HepG2 (cell line): ENCODE data around the gene LEAP2. TPM values are rescaled to one million over a fixed set of nuclear protein-coding genes. Genes with fewer than 3 reads are reported as not detected.

Experiments
- ATAC-seq: fragments of 200-7000 bp; cut with Tn5 transposase; 3 replicates; pipeline ENCODE4 v1.9.1; 2020; ENCODE audit warnings: mild to moderate bottlenecking, moderate library complexity
- BruUV-seq: library from RNA; stranded (reverse); fragments of 400-500 nt; replicated peaks from 2 replicates; lab custom pipeline; 2021; lab: Mats Ljungman, UMichigan
- CTCF ChIA-PET: fragments of 300-600 bp; formaldehyde crosslinking; extraction: SDS; loops from one replicate; lab custom pipeline; 2021; ENCODE audit warnings: low total read pairs, inconsistent platforms, low intra/inter-chr PET ratio; lab: Yijun Ruan, JAX
- POLR2A ChIA-PET: fragments of 350-600 bp; sonication (Branson Sonifier 250); formaldehyde crosslinking; loops from one replicate; lab custom pipeline; 2020; ENCODE audit warnings: antibody characterized with exemption, inconsistent platforms; lab: Yijun Ruan, JAX
- DNase-seq: peaks from one replicate; pipeline ENCODE4 v3.0.0-alpha.2; 2015; ENCODE audit warnings: low spot score
- FAIRE-seq: peaks from 3 replicates; lab custom pipeline; 2011; peaks lifted over from hg19 to GRCh38; lab: Jason Lieb, UNC
- H2AFZ ChIP-seq: one replicate; pipeline ENCODE4 v1.6.1; 2011; ENCODE audit warnings: low read length, inconsistent platforms
- H3K27ac ChIP-seq: fragments of 300-600 bp; 3 replicates; pipeline ENCODE4 v1.8.0; 2011; ENCODE audit warnings: mixed run types, mild to moderate bottlenecking, mixed read lengths, low read length, inconsistent platforms; ENCODE audit not compliant: insufficient read depth; ENCODE audit errors: extremely low read length
- H3K27me3 ChIP-seq, 2 experiments: fragments of 200-600 bp in 1 of 2; 2 replicates in 1 of 2; 3 replicates in 1 of 2; pipeline versions ENCODE4 v1.6.0 to v1.8.0; 2011; ENCODE audit warnings: low read length in 2 of 2, mild to moderate bottlenecking in 2 of 2, moderate library complexity in 2 of 2, inconsistent platforms in 1 of 2; ENCODE audit not compliant: insufficient read depth in 2 of 2, control insufficient read depth in 1 of 2
- H3K36me3 ChIP-seq, 2 experiments: fragments of 200-600 bp in 1 of 2; replicated peaks in 1 of 2; 2 replicates in 1 of 2; 3 replicates in 1 of 2; pipeline versions ENCODE4 v1.5.1 to v1.8.0; 2011; ENCODE audit warnings: low read length in 2 of 2, inconsistent platforms in 1 of 2; ENCODE audit not compliant: insufficient read depth in 2 of 2, control insufficient read depth in 1 of 2
- H3K4me1 ChIP-seq: 2 replicates; pipeline ENCODE4 v1.5.1; 2012; ENCODE audit warnings: low read length, inconsistent platforms; ENCODE audit not compliant: insufficient read depth
- H3K4me2 ChIP-seq: 2 replicates; pipeline ENCODE4 v1.6.0; 2011; ENCODE audit warnings: low read depth, low read length, inconsistent platforms
- H3K4me3 ChIP-seq, 3 experiments: fragments of 200-600 bp in 1 of 3; sonication (generic), shearing (Covaris generic) in 1 of 3; replicated peaks in 1 of 3; 2 replicates each; pipeline ENCODE4 v1.5.1; 2011 to 2016; ENCODE audit warnings: low read length in 3 of 3, inconsistent platforms in 2 of 3, low read depth in 2 of 3, mild to moderate bottlenecking in 2 of 3, control low read depth in 1 of 3, mixed read lengths in 1 of 3; ENCODE audit not compliant: insufficient read depth in 1 of 3
- H3K79me2 ChIP-seq: one replicate; pipeline ENCODE4 v1.6.1; 2011; ENCODE audit warnings: low read length, inconsistent platforms; ENCODE audit not compliant: insufficient read depth
- H3K9ac ChIP-seq: 2 replicates; pipeline ENCODE4 v1.6.0; 2011; ENCODE audit warnings: mild to moderate bottlenecking, low read depth, low read length, inconsistent platforms; ENCODE audit not compliant: insufficient read depth
- H3K9me3 ChIP-seq: 2 replicates; pipeline ENCODE4 v1.5.1; 2012; ENCODE audit warnings: mild to moderate bottlenecking, low read length
- H4K20me1 ChIP-seq: 2 replicates; pipeline ENCODE4 v1.6.0; 2011; ENCODE audit warnings: inconsistent platforms, mild to moderate bottlenecking, low read length, moderate library complexity; ENCODE audit not compliant: insufficient read depth
- ATF7-NPFF ChIP-seq: sonication (generic); formaldehyde crosslinking; IDR thresholded peaks from 2 replicates; pipeline ENCODE4 v1.8.1; 2023; ENCODE audit warnings: mild to moderate bottlenecking, low read depth, missing genetic modification reagents, moderate library complexity
- GMEB1 ChIP-seq: sonication (generic); formaldehyde crosslinking; IDR thresholded peaks from 2 replicates; pipeline ENCODE4 v1.5.1; 2020; ENCODE audit warnings: missing genetic modification reagents, mild to moderate bottlenecking, borderline replicate concordance
- ISX ChIP-seq: sonication (generic); formaldehyde crosslinking; conservative IDR thresholded peaks from 2 replicates; pipeline ENCODE4 v1.5.0; 2020; ENCODE audit warnings: missing genetic modification reagents
- MEF2D ChIP-seq: sonication (generic); formaldehyde crosslinking; IDR thresholded peaks from 2 replicates; pipeline ENCODE4 v1.5.1; 2020; ENCODE audit warnings: mild to moderate bottlenecking, missing genetic modification reagents
- PREB ChIP-seq: sonication (generic); formaldehyde crosslinking; IDR thresholded peaks from 2 replicates; pipeline ENCODE4 v1.4.0; 2020; ENCODE audit warnings: missing genetic modification reagents
- STAT6 ChIP-seq: sonication (generic); formaldehyde crosslinking; IDR thresholded peaks from 2 replicates; pipeline ENCODE4 v1.4.0; 2020; ENCODE audit warnings: missing genetic modification reagents, mild to moderate bottlenecking, borderline replicate concordance
- USF2 ChIP-seq, 2 experiments: sonication (generic) in 1 of 2; formaldehyde crosslinking in 1 of 2; IDR thresholded peaks; 2 replicates each; pipeline versions ENCODE4 v1.5.1 to v1.6.1; 2011 to 2020; ENCODE audit warnings: borderline replicate concordance in 1 of 2, low read depth in 1 of 2, low read length in 1 of 2, mild to moderate bottlenecking in 1 of 2, missing genetic modification reagents in 1 of 2, moderate library complexity in 1 of 2
- ZFP62 ChIP-seq: sonication (generic); formaldehyde crosslinking; IDR thresholded peaks from 2 replicates; pipeline ENCODE4 v1.4.0; 2020; ENCODE audit warnings: missing genetic modification reagents
- ZNF543 ChIP-seq: sonication (generic); formaldehyde crosslinking; IDR thresholded peaks from 2 replicates; pipeline ENCODE4 v1.4.0; 2020; ENCODE audit warnings: mild to moderate bottlenecking, missing genetic modification reagents
- ZNF644 ChIP-seq: IDR thresholded peaks from 2 replicates; pipeline ENCODE4 v1.6.1; 2016; ENCODE audit warnings: low read depth
- ZNF746 ChIP-seq: sonication (generic); formaldehyde crosslinking; IDR thresholded peaks from 2 replicates; pipeline ENCODE4 v1.8.0; 2022; ENCODE audit warnings: mild to moderate bottlenecking, missing genetic modification reagents
- WGBS: methylation state at CpG from one replicate; pipeline ENCODE4 v1.1.6; 2017; ENCODE audit warnings: low lambda C conversion rate; 5-methylcytosine and 5-hydroxymethylcytosine counted together
- in situ Hi-C: cut with HindIII; loops from 2 replicates; pipeline ENCODE4 v1.10.0; 2017; ENCODE audit warnings: low pct_unique_long_range_greater_than_20kb; ENCODE audit not compliant: extremely low pct_ligation_motif_present
- intact Hi-C: fragments of 100-400 bp; cut with micrococcal nuclease; formaldehyde crosslinking; loops from one replicate; pipeline ENCODE4 v1.10.0; 2022; ENCODE audit not compliant: unreplicated experiment
- polyA plus RNA-seq, 8 experiments: library from polyadenylated mRNA; depleted of rRNA in 3 of 8; stranded (reverse) in 7 of 8; unstranded in 1 of 8; fragments of >200 nt; fragmentation: Illumina TruSeq in 4 of 8; extraction: Trizol in 4 of 8; gene quantifications; 2 replicates each; pipeline versions ENCODE4 v1.2.1 to v1.2.3, GENCODE V29; 2011 to 2016; ENCODE audit warnings: low read depth in 4 of 8, missing spikeins in 1 of 8, mixed read lengths in 1 of 8; ENCODE audit not compliant: insufficient read depth in 1 of 8
- total RNA-seq, 5 experiments: library from RNA; depleted of rRNA; stranded (reverse); fragments of >200 nt; fragmentation: Illumina TruSeq; extraction: Trizol; gene quantifications; 2 replicates each; pipeline ENCODE4 v1.2.3, GENCODE V29; 2016; ENCODE audit warnings: low read depth in 1 of 5

Gene LEAP2
- total and polyA plus RNA-seq, 2 of the 13 experiments (the other 11 are each of a cell fraction or from before 2014, with no cell fraction given), result 23.9 to 51.9 TPM

GRCh38 chr5:132839426-132840301, 33.8 kb upstream of the LEAP2 start (continued):
- 0 out of 2 replicates have a peak, but pooled peaks have one; percentile 64 for TF ChIP-seq STAT6 (CRISPR knock-in tag)
- no peak for TF ChIP-seq ZFP62 (CRISPR knock-in tag)
- 0 out of 2 replicates have a peak, but pooled peaks have one; percentile 53 for TF ChIP-seq ZNF644 (CRISPR knock-in tag)
- TF ChIP-seq ZNF746 (CRISPR knock-in tag), result no peak

GRCh38 chr5:132840313-132840712, 33.2 kb upstream of the LEAP2 start:
- ATAC-seq, result peak; percentile 18
- Histone ChIP-seq H4K20me1 (no peaks in the 10 kb centered on the region), H3K4me1 (peaks cover 81% of the 10 kb centered on the region), H3K4me3 (peak overlapping the region; percentile 11 to 68 (median 48); a peak in 4 of 6 replicates), H3K27ac (peak overlapping the region; percentile 98), H3K9ac (peak overlapping the region; percentile 88), H2AFZ (no peak overlapping the region), H3K36me3 (no peaks in the 10 kb centered on the region), H3K4me2 (peak overlapping the region; percentile 92), H3K9me3 (no peaks in the 10 kb centered on the region), H3K27me3 (no peaks in the 10 kb centered on the region), H3K79me2 (no peaks in the 10 kb centered on the region)
- no TSS peak for BruUV-seq
- WGBS, result 3% methylated on average over 3 of the region's 3 CpGs
- in situ Hi-C loops, result no loop called here
- ChIA-PET CTCF (no interaction called here), POLR2A (interaction anchor here (0.9 to 4.8 kb wide), 11 partner anchors 9 to 212 kb away, joined by 3 to 51 read pairs (median 10); partner anchors contain the start of genes GDF9, HSPA4, SHROOM1 and UQCRQ)
- FAIRE-seq, result no peak
- intact Hi-C loops, result no loop called here
- DNase-seq, result no peak
- 0 out of 2 replicates have a peak, but pooled peaks have one; percentile 3 for TF ChIP-seq GMEB1
- no peak for TF ChIP-seq ATF7-NPFF
- no peak for TF ChIP-seq PREB
- TF ChIP-seq ZNF543 (CRISPR knock-in tag), result no peak
- no peak for TF ChIP-seq MEF2D (CRISPR knock-in tag)
- TF ChIP-seq USF2 (IDR thresholded peaks at IDR 0.05; ENCODE audit: low read depth, low read length), result no peak
- no peak for TF ChIP-seq USF2 (CRISPR knock-in tag; IDR thresholded peaks at IDR 0.05; ENCODE audit: borderline replicate concordance)
- no peak for TF ChIP-seq ISX (CRISPR knock-in tag)
